Measurements from ENCODE around the gene TFEB.

The TFEB gene

DNA sequence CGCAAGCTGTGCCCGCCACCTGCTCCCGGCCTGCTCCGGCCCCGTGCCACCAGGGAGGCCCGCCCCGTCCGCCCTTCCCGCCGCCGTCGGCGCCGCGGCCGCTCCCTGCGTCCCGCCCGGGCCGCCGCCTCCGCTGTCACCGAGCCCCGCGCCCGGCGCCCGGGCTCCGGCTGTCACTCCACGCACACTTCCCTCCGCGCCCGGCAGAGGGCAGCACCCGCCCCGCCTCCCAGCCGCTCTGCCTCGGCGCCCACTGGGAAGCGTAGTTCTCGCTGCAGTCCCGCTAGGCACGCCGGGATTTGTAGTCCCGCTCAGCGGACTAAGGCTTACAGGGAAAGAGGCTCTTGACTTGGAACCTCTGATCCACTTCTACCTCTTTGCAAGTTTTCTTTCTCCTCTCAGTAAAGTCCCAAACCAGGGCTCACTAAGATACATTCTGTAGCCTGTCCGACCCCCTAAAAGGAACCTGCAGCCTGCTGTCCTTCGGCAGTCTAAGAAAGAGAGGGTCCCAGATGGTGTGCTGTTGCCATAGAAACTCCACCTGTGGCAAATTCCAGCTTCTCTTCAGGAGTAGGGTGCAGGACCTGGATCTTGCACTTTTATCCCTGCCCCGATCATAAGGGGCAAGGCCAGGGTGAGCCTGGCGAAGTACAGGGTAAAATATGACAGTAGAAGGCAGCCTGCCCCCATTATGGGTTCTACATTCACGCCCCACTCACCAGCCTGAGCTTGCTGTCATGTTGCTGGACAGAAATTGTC, at the start of gene TFEB:
Gene TFEB (minus strand): TSS at position 182 of the 759 bp plus-strand sequence. CDS start 44,395 bp downstream, outside the sequence.
- in situ Hi-C loops (cut with MboI; ENCODE audit: low sequenced_read_pairs), result no loop called here

DNA sequence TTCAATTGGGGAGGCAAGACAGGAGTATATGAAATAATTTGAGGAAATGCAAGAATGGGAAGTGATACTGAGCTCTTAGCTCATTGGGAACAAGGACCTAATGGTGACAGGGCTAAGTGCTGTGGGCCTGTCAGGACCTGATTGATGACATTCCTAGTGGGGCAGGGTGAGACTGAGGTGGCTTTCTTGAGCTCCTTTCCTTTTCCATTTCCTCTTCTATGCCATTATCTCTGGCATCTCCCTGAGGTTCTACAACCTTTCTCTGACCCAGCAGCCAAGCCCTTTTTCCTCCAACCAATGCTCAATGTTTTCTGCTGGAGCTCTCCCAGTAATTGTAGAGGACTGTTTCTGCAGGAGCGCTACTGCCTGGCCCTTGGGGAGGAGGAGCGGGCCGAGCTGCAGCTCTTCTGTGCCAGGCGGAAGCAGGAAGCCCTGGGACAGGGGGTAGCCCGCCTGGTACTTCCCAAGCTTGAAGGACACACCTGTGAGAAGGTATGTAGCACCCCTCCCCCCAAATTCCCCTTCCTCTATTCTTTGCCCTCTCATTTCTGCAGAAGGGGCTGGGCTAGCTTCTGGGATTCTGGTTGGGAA, 49.3 kb upstream of the TFEB start:
- in situ Hi-C loops (cut with MboI; ENCODE audit: low sequenced_read_pairs), result loop anchor here (10.0 kb wide), 1 partner anchor 260 kb away; no protein-coding TSS in a partner anchor

DNA sequence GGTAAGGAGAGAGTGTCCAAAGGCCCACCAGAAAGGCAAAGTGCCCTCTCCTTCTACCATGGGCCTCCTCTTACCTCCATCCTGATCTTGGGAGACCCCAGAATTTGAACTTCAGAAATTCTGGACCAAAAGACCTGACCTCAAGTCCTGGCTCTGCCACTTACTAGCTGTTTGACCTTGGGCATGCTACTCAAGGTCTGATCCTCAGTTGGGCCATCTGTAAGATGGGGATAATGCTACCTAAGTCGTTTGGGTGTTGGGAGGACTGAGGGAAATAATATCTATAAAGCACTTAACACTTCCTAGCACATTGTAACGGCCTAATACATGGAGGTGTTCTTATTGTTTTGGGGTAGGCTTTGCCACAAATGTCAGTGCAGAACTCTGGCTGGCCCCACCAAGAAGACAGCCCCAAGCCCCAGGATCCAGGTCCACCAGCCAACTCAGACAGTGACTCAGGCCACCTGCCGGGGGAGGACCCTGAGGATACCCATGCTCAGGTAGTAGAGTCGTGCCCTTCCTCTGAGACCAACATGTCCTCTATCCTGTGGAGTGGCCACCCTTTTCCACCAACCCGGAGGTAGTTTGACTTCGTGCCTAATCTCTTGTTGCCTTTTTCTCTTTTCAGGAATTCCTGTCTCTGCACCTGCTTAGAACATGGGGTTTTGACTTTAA, 47.8 kb upstream of the TFEB start:
- in situ Hi-C loops (cut with MboI; ENCODE audit: low sequenced_read_pairs), result loop anchor here (10.0 kb wide), 1 partner anchor 262 kb away; no protein-coding TSS in a partner anchor

DNA sequence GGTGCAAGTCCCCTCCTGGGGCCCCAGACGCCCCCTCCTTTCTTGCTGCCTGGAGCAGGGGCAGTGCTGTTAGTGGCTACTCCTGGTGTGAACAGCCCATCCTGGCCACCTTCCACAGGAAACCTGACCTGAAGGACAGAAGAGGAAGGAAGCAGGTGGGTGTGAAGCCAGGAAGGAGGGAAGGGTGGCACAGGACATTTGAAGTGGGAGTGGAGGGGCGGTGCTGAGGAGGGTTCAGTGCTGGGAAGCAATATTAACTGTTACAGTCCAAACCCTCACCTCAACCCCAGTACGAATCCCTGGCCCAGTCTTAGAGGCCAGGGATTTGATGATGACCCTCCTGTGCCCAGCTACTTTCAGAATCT, 45.9 kb upstream of the TFEB start:
- in situ Hi-C loops (cut with MboI; ENCODE audit: low sequenced_read_pairs), result loop anchor here (10.0 kb wide), 1 partner anchor 263 kb away; no protein-coding TSS in a partner anchor

DNA sequence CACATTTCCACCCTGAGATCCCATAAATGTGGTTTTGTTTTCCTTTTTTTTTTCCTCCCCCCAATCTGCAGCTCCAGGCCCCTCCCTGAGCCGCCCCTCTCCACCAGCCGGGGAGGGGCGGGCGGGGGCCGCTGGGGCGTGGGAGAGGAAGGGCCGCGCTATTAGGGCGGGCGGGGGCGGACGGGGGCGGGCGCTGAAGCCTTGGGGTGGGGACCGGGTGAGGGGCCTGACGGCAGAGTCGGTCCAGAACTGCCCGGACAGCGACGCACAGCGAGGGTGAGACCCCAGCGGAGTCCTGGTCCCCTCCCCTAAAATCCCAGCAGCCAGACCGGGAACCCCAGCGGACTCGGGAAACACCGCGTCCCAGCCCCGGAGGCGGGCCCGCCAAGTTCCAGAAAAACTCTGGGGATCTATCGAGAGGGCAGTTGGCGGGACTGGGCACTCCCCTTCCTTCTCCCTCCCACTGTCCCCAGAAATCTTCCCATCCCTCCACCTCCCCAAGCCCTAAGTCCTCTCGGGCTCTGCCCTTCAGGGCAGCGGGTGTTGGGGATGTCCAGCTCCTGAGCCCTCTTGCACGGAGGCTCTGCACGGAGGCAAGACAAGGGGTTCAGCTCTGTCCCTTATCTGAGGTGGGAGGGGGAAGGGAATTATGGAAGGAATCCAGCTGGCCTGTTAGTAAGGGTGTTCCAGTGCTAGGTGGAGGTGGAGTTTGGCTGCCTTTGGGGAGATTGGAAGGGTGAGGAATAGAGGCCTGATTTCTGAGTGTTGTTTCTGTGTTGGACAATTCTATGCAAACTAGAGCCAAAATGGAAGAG, 45.4 kb upstream of the TFEB start, which contains the start of gene PRICKLE4:
Gene PRICKLE4 (plus strand): TSS at position 232 of the 815 bp plus-strand sequence. CDS start 2,692 bp downstream, outside the sequence.
- in situ Hi-C loops (cut with MboI; ENCODE audit: low sequenced_read_pairs), result loop anchor here (10.0 kb wide), 1 partner anchor 264 kb away; no protein-coding TSS in a partner anchor

DNA sequence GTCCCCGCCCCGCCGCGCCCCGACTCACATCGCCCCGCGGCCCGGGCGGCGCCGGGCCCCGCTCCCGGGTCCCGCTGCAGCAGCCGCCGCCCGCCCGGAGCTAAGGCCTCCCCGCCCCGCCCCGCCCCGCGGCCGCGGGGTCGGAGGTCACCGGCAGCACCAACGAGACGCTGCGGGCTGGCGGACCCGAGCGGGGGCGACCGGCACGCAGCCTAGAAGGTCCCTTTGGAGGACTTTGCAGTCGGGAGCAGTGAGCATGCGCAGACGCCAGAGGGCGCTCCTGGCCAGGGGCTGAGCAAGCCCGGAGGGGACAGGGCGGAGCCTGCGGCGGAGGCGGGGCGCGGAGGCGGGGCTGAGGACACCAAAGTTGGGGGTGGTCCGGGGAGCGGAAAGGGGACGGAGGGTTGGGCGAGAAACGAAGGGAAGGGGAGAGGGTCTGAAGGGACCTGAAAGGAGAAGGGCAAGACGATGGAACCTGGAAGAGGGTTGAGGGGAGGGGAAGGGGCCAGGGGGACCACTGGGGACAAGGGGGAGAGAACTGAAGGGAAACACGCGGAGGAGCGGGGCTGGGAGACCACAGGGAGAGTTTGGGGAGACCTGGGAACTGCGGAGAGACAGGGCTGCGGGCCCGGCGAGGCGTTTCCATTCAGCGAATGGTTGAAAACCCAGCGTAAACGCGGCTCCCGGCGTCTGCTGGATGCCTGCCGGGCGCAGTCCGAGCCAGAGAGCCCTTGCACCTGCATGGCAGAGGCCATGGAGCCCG, 44.6 kb upstream of the TFEB start, which contains the start of gene FRS3:
Gene FRS3 (minus strand): TSS at position 113 of the 763 bp plus-strand sequence. CDS start 2,913 bp downstream, outside the sequence.
- in situ Hi-C loops (cut with MboI; ENCODE audit: low sequenced_read_pairs), result loop anchor here (10.0 kb wide), 2 partner anchors 85 to 265 kb away; no protein-coding TSS in a partner anchor

DNA sequence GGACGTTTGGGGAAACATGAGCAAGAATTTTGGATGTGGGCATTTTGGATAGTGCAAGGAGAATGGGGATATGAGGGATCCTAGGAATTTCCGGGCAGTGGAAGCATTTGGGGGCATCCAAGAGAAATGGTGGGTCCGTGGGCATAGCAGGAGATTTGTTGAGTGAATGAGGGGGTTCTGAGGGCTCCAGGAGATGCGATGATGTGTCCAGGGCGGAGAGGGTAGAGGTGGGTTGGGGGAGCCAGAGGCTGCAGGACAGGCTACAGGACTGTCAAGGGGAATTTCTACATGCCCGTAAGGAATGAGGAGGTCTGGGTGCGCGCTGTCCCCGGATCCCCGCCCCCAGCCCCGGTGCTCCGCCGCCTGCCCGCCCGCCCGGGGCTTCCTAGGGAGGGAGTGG, 43.9 kb upstream of the TFEB start:
- in situ Hi-C loops (cut with MboI; ENCODE audit: low sequenced_read_pairs), result loop anchor here (10.0 kb wide), 1 partner anchor 85 kb away; no protein-coding TSS in a partner anchor

DNA sequence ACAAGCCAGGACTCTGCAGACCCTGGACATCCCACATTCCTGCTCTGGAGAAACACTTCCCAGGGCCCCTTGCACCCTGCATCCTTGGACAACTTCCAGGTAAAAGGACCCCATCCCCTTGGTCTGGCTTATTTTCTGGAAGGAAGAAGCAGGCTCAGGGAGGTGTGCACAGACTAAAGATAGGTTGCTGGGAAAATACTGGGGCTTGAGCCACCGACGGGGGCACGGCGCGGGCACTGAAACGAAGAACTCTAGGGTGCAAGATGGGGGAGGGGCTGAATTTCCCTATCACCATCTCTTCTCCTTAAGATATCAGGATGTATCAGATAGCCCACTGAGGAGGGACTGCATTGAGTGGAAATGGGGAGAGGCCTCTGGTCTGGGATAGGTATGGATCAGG, 43.5 kb upstream of the TFEB start:
- in situ Hi-C loops (cut with MboI; ENCODE audit: low sequenced_read_pairs), result loop anchor here (10.0 kb wide), 1 partner anchor 84 kb away; no protein-coding TSS in a partner anchor

DNA sequence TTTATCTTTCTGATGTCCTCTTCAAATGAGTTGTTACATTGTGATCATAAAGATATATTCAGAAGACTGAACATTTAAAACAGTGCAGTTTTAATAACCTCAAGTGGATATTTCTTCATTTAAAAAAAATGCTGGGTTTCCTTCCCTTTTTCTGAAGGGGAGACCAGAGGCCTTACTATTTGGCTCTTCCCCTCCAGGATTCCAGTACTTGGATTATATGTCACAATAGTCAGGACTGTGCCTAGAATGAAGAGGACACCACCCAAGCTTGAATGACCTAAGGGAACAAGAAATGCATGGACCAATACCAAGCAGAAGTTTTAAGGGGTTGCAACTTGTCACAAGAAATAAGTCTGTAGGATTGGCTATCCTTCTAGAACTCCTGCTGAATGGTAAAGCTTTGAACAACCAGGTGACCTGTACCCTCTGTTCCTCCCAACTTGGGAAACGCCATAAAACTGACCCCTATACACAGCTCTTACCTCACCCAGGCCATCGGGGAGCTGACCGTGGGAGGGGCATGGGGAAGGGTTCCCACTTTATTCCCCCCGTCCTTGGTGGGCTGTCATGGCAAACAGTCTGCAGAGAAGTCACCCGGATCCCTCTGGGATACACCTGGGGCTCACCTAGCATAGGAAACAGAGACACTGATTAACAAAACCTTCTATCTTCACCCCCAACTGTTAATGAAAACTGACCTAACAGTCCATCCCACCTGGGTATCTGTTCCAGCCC, 42.3 kb upstream of the TFEB start:
- in situ Hi-C loops (cut with MboI; ENCODE audit: low sequenced_read_pairs), result loop anchor here (10.0 kb wide), 1 partner anchor 83 kb away; no protein-coding TSS in a partner anchor

DNA sequence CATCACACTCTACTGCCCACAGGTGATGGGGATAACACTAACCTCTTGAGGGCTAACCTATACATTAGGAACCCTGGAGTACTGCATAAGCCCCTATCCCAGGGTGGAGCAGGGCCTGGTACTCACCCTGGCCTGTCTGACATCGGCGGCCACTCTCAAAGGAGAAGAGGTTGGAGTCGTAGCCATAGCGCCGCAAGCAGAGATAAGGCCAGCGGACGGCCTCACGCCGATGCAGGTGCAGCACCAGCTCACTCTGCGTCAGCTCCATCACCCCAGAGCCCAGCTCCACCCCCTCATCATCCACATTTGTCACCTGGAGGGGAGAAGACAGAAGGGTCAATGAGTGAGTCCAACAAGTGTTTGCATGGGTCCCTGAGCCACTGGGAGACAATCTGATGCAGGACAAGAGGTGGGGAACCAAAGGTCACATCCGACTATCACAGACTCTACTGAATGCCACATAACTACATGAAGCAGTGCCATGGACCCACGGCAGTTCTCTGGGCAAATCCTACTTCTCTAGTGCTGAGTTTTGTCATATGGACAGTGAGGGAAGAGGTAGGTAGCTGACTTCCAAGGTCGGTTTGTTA, 40.0 kb upstream of the TFEB start:
- in situ Hi-C loops (cut with MboI; ENCODE audit: low sequenced_read_pairs), result loop anchor here (10.0 kb wide), 1 partner anchor 81 kb away; no protein-coding TSS in a partner anchor

DNA sequence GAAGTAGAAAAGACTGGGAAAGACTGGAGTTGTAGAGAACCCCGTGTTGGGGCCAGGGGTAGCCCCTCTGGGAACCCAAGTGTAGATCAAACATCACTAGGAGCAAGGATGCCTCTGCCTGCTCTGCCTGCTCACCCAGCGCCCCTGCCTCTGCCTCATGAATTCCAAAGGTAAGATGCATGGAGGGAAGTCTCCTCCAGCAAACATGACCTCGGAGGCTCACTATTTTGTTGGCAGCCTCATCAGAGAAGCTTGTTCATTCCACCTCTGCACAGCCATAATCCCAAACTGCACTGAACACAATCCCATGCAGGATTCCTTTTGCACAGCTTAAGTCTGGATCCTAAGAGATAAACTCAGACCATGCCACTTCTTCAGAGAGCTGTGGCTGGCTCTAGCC, 39.4 kb upstream of the TFEB start:
- in situ Hi-C loops (cut with MboI; ENCODE audit: low sequenced_read_pairs), result loop anchor here (10.0 kb wide), 1 partner anchor 80 kb away; no protein-coding TSS in a partner anchor

DNA sequence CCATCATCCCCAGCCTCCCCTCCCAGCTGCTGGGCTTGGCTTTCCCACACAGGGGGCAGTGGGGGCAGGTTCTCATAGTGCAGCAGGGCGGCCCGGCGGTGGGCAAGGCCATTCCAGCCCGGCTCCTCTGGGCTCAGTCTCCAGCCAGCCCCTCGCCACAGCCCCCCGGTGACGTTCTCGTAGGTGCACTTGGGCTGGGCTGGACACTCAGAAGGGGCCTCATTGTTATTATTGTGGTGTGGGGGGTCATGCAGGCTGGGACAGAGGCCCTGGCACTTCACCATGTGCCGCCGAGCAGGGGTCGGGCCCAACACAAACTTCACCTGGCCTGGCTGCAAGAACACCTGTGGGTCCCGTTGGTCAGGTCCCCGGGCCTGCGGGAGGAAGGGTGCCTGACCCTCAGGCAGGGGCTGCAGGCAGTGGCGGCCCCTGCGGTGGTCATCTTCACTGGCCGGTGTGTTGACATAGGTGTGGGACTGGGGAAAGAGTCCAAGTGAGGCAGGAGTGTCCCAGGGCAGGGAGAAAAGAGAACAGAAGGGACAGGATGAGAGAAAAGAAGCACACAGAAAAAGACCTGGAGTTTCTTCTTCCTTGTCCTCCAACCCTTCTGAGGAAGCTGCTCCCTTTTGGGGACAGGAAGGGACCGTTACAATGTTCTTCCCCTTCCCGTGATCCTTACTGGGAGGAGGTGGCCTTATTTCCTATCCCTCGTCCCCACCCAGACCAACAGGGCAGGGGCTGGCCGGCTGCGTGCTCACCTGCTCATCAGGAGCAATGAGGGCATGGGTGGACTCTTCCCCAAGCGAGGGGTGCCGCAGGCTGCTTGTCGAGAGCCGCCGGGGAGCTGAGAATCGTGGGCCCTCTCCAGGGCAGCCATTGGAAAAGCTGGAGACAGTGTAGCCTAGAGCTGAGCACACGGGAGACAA, 35.9 kb upstream of the TFEB start:
- in situ Hi-C loops (cut with MboI; ENCODE audit: low sequenced_read_pairs), result loop anchor here (10.0 kb wide), 1 partner anchor 77 kb away; no protein-coding TSS in a partner anchor

DNA sequence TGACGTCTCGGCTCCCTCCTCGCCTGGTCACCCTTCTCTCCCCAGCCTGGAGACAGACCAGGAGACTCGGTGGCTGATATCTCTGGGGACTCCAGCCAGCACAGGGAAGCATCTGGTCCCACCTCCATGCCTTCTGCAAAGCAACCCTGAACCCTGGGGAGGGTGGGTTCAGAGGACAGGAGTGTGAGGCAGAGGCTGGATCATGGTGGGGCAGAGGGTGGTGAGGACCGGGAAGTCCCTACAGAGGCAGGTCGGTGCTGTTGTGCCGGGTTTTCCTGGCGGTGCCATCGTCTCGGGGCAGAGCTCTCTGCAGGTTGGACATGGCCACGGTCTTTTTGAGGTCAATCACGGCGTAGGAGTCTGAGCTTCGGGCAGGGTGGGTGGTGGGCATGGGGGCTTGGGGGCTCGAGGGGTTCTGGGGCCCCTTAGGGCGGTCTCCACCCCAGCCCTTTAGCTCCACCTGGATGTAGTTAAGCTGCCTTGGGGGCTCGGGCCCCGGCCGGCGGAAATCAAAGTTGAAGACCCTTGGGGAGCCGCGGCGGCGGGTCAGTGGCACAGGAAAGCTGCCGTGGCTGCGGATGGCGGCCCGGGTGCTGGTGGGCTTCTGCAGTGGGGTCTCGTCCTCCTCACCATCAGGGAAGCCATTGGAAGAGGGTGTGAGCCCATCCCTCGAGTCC, 35.1 kb upstream of the TFEB start:
- in situ Hi-C loops (cut with MboI; ENCODE audit: low sequenced_read_pairs), result loop anchor here (10.0 kb wide), 1 partner anchor 76 kb away; no protein-coding TSS in a partner anchor

DNA sequence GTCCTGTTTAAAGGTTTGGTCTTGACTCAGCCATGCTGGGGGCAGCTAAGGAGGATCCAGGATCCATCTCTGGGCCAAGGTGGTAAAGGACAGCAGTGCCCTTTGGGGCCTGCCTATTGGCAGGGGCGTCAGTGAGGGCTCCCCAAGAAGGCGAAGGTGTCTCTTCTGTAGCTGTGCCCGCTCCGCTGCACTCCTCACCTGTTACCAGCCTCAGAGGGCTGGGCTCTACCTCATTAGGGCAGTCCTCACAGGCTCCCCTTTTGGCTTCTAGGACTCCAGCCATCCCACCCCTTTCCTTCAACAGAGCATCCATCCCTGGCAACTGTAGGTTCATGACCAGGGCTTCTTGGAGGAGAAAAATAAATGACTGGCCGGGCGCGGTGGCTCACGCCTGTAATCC, 34.0 kb upstream of the TFEB start:
- in situ Hi-C loops (cut with MboI; ENCODE audit: low sequenced_read_pairs), result no loop called here

DNA sequence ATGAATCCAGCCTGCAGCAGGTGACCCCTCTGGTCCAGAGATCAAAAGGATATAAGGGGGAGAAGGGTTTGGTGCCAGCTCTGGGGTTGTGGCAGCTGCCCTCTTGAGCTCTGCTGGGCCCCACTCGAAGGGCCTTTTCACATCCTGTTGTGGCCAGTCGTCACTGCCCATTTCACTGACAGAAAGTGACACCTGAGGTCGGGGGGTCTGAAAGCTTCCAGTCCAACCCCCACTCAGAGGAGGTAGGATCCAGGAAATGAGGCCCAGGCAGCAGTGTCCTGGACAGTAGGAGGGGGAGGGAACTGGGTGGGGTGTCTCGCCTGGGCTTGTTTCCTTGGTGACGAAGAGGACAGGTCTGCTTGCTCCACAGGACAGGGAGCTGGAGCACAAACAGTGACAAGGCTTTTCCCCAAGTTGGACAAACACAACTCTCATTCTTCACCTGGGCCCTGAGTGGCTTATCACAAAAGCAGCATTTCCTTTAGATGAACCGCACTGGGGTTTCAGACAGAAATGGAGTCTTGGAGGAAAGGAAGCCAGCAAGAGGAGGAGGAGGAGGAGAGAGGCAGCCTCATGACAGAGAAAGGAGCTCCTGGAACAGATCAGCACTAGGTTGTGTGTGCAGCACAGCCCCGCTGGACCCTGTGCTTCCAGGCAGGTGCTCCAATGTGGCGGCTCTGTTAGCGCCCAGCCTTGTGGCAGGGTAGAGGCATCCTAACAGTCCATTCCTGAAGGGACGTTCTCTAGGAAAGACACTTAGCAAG, 33.3 kb upstream of the TFEB start:
- in situ Hi-C loops (cut with MboI; ENCODE audit: low sequenced_read_pairs), result no loop called here
